ENCODE data around the gene TIMP2. TPM values are rescaled to one million over a fixed set of nuclear protein-coding genes. Genes with fewer than 3 reads are reported as not detected.

TIMP2 gene
- total and polyA plus RNA-seq, 2 of the 4 experiments (the other 2 are of a cell fraction) = 43.9 to 416 TPM

- dilution Hi-C loops (cut with HindIII; ENCODE audit: low sequenced_read_pairs, unreplicated experiment) (no loop called here), in situ Hi-C loops (cut with MboI; ENCODE audit: low sequenced_read_pairs) (no loop called here)
- peak overlapping the region; percentile 86 for H3K27ac ChIP-seq (ENCODE audit: insufficient read depth, low read length)
- TF ChIP-seq NFE2L2 (IDR thresholded peaks at IDR 0.05; ENCODE audit: low read depth, low read length) (0 out of 2 replicates have a peak, but pooled peaks have one; percentile 39), CHD1 (IDR thresholded peaks at IDR 0.05; ENCODE audit: low read depth, low read length) (no peak), RCOR1 (IDR thresholded peaks at IDR 0.05; ENCODE audit: insufficient replicate concordance, low read length) (no peak), CTCF (conservative IDR thresholded peaks at IDR 0.05; ENCODE audit: low read depth, low read length) (0 out of 2 replicates have a peak, but pooled peaks have one; percentile 4), POLR2A (IDR thresholded peaks at IDR 0.05; ENCODE audit: low read depth, low read length) (peak; percentile 49; the same call in 1 of the 2 replicates), MAFK (IDR thresholded peaks at IDR 0.05; ENCODE audit: low read depth, low read length) (peak; percentile 44; the same call in 1 of the 2 replicates), MAZ (IDR thresholded peaks at IDR 0.05; ENCODE audit: borderline replicate concordance, low read depth, low read length) (peak; percentile 77; the same call in 1 of the 2 replicates), MXI1 (IDR thresholded peaks at IDR 0.05; ENCODE audit: borderline replicate concordance, low read depth, low read length) (peak; percentile 79; the same call in 1 of the 2 replicates), ELK1 (IDR thresholded peaks at IDR 0.05; ENCODE audit: borderline replicate concordance, low read depth, low read length) (no peak), RAD21 (IDR thresholded peaks at IDR 0.05; ENCODE audit: low read length) (peak; percentile 34), CEBPB (IDR thresholded peaks at IDR 0.05; ENCODE audit: low read depth, low read length) (peak; percentile 65), SMC3 (IDR thresholded peaks at IDR 0.05; ENCODE audit: low read depth, low read length) (no peak), BHLHE40 (IDR thresholded peaks at IDR 0.05; ENCODE audit: low read depth, low read length) (peak; percentile 99), USF2 (IDR thresholded peaks at IDR 0.05; ENCODE audit: low read depth, low read length) (peak; percentile 87)
Observed at GRCh38 chr17:78883533-78884131, 41.6 kb downstream of the TIMP2 start.

More at GRCh38 chr17:78883533-78884131, 41.6 kb downstream of the TIMP2 start:
- H3K79me1 ChIP-seq (ENCODE audit: low read depth in 1 of 2, low read length in 2 of 2) = peaks cover 27 to 86% of the 10 kb centered on the region in 2 experiments
- H3K56ac ChIP-seq (ENCODE audit: extremely low read depth, insufficient read depth, low read length) = peak overlapping the region; percentile 86
- H2BK15ac ChIP-seq (ENCODE audit: low read depth, low read length) = peak overlapping the region; percentile 78; the same call in 1 of the 3 replicates
- H3K4me2 ChIP-seq (ENCODE audit: low read depth, low read length) = peak overlapping the region; percentile 76
- intact Hi-C loops (cut with micrococcal nuclease) = no loop called here
- BruUV-seq (replicated peaks) = no TSS peak
- peak overlapping the region; percentile 100 for H2AK9ac ChIP-seq (replicated peaks; ENCODE audit: low read depth, low read length, poor library complexity)
- H2BK20ac ChIP-seq (ENCODE audit: low read depth, low read length) = peak overlapping the region; percentile 92
- H2BK5ac ChIP-seq (ENCODE audit: low read depth, low read length, poor library complexity, severe bottlenecking) = peak overlapping the region; percentile 99
- ChIA-PET CTCF (interaction anchor here (0.9 kb wide), 1 partner anchor 88 kb away, joined by 3 read pairs; no protein-coding TSS in a partner anchor), POLR2A (ENCODE audit: unreplicated experiment) (no interaction called here)
- H4K8ac ChIP-seq (ENCODE audit: low read depth in 2 of 2, low read length in 2 of 2) = peak overlapping the region; percentile 85 to 92
- H3K18ac ChIP-seq (ENCODE audit: low read depth, low read length) = peak overlapping the region; percentile 80
- peak; percentile 76 for ATAC-seq (ENCODE audit: low read depth)
- H3K9me1 ChIP-seq (ENCODE audit: insufficient read depth, low read length) = peaks cover 43% of the 10 kb centered on the region
- H4K91ac ChIP-seq (ENCODE audit: insufficient read depth, low read depth, low read length) = peak overlapping the region; percentile 98
- H2BK120ac ChIP-seq (ENCODE audit: low read depth, low read length) = peak overlapping the region; percentile 98
- no peaks in the 10 kb centered on the region for H3K9me3 ChIP-seq (ENCODE audit: control insufficient read depth, insufficient read depth, low read length)
- peaks cover 44% of the 10 kb centered on the region for H4K20me1 ChIP-seq (ENCODE audit: insufficient read depth, low read length)
- peaks cover 4% of the 10 kb centered on the region; the same call in 1 of the 2 replicates for H3K36me3 ChIP-seq (ENCODE audit: control insufficient read depth, insufficient read depth, low read length)
- H3K9ac ChIP-seq (ENCODE audit: low read depth, low read length) = peak overlapping the region; percentile 79
- H3K27me3 ChIP-seq (ENCODE audit: control insufficient read depth, insufficient read depth, low read length) = no peaks in the 10 kb centered on the region
- H3K14ac ChIP-seq (replicated peaks; ENCODE audit: low read depth, low read length) = peak overlapping the region; percentile 91
- H3K4me1 ChIP-seq (ENCODE audit: control insufficient read depth, insufficient read depth, low read length) = peaks cover 49% of the 10 kb centered on the region
- peak; percentile 97 for DNase-seq
- H3K4ac ChIP-seq (ENCODE audit: low read depth, low read length) = peak overlapping the region; percentile 98
- peak overlapping the region; percentile 98 for H2AK5ac ChIP-seq (ENCODE audit: low read depth, low read length)
- no peak overlapping the region for H3K4me3 ChIP-seq (ENCODE audit: insufficient read depth, low read depth, low read length)
- 10% methylated on average over 12 of the region's 24 CpGs; no CpG with 5 or more reads in 1 of the 2 experiments for WGBS, 2 experiments (ENCODE audit: extremely low coverage in 2 of 2, insufficient read length in 1 of 2)
- H3K23ac ChIP-seq (ENCODE audit: low read depth, low read length) = peak overlapping the region; percentile 97
- H4K5ac ChIP-seq (ENCODE audit: low read depth, low read length) = peak overlapping the region; percentile 75
- H2AFZ ChIP-seq (replicated peaks; ENCODE audit: low read length, poor library complexity) = peak overlapping the region; percentile 84
